ENCODE measurements around the gene JOSD2.

GRCh38 chr19:50558039-50558438 is 47.0 kb upstream of the JOSD2 start:
- TF ChIP-seq POLR2AphosphoS5 (IDR thresholded peaks at IDR 0.05; ENCODE audit: low read depth, low read length): no peak
- no peak for TF ChIP-seq TAF1 (IDR thresholded peaks at IDR 0.05; ENCODE audit: borderline replicate concordance, insufficient read depth, low read length)
- TF ChIP-seq REST (IDR thresholded peaks at IDR 0.05; ENCODE audit: insufficient read depth in 1 of 2, low read depth in 2 of 2, low read length in 2 of 2): no peak
- TF ChIP-seq SIN3A (IDR thresholded peaks at IDR 0.05; ENCODE audit: borderline replicate concordance, insufficient read depth, low read length): no peak
